Measurements from ENCODE around the gene GRIA1. TPM values are rescaled to one million over a fixed set of nuclear protein-coding genes. Genes with fewer than 3 reads are reported as not detected.

GRIA1 gene
- total and polyA plus RNA-seq, 8 donors = 2.9 to 20.2 (median 11.2) TPM

DNA sequence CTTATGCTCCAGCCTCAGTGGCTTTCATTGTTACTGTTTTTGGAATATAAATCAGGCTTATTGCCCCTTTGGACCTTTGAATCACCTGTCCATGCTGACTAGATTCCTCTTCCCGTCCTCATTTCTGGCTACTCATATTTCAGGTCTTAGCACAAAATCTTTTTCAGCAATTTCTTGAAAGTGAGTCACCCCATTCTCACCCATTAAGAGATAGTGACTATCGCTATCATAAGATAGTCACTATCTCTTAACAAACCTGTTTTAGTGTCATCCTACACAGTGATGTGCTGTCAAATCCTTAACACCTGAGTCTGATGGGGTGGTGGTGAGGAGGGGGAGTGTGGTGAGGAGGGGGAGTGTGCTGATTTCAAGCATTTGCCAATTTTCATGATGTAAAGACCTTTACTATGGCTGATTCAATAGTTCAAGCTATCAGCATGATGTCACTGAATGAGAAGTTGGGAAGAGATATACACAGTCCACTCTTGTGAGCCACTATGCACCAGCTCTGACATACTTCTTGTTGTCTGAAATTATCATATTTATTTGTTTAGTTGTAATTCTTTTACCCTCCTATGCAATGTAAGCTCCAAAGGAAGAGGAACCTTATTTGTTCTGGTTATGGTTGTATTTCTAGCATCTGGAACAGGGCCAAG, 95.3 kb downstream of the GRIA1 start:
- Histone ChIP-seq H3K36me3 (no peaks in the 10 kb centered on the region), H3K9me3 (no peaks in the 10 kb centered on the region), H3K4me1 (no peaks in the 10 kb centered on the region), H3K27ac (no peak overlapping the region), H3K27me3 (no peaks in the 10 kb centered on the region), H3K4me3 (no peak overlapping the region)
- TF ChIP-seq, protein P1, sequence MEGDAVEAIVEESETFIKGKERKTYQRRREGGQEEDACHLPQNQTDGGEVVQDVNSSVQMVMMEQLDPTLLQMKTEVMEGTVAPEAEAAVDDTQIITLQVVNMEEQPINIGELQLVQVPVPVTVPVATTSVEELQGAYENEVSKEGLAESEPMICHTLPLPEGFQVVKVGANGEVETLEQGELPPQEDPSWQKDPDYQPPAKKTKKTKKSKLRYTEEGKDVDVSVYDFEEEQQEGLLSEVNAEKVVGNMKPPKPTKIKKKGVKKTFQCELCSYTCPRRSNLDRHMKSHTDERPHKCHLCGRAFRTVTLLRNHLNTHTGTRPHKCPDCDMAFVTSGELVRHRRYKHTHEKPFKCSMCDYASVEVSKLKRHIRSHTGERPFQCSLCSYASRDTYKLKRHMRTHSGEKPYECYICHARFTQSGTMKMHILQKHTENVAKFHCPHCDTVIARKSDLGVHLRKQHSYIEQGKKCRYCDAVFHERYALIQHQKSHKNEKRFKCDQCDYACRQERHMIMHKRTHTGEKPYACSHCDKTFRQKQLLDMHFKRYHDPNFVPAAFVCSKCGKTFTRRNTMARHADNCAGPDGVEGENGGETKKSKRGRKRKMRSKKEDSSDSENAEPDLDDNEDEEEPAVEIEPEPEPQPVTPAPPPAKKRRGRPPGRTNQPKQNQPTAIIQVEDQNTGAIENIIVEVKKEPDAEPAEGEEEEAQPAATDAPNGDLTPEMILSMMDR (IDR thresholded peaks at IDR 0.05) = no peak
- ATAC-seq = no peak
- intact Hi-C loops (cut with DNase I) = no loop called here
- DNase-seq = no peak

DNA sequence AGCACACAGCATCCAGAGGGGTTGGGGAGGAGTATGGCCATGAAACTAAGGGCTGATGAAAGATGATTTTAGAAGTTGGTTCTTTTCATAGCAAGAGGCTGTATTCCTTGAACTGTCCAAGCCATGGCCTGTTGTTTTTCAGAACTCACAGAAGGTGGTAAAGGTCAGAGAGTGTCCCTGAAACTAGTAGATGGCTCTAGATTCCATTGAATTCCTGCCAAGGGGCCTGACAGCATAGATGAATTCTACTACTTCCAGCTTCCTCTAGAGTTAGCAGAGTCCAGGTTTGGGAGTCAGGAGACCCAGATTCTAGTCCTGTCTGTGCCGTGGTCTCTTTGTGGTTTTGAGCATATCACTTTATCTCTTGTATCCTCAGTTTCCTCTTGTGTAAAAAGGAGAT, 101.6 kb downstream of the GRIA1 start:
- no peak overlapping the region for H3K4me3 ChIP-seq
- H3K36me3 ChIP-seq = no peaks in the 10 kb centered on the region
- TF ChIP-seq, protein P1 (IDR thresholded peaks at IDR 0.05) = no peak
- no peaks in the 10 kb centered on the region for H3K9me3 ChIP-seq
- H3K4me1 ChIP-seq = no peaks in the 10 kb centered on the region
- no peaks in the 10 kb centered on the region for H3K27me3 ChIP-seq
- intact Hi-C loops (cut with DNase I) = no loop called here
- DNase-seq (no peak), ATAC-seq (no peak)
- H3K27ac ChIP-seq = no peak overlapping the region

DNA sequence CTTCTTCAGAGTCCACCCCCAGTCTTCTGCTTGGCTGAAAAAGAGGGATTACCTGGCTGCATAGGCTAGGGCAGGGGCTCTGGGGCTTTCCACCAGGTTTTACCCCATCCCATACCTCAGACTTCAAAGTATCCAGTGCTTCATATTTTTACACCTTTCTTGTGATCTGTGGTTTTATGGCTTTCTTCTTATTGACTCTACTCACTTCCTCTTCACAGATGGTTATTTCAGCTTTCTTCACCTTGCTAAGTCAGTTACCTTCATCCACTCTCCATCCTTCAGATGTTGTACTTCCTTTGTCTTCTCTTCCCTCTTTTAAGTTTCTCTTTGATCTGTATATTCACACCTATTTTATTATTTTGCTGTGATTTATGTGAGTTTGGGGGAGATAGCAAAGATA, 104.3 kb downstream of the GRIA1 start:
- DNase-seq (no peak), ATAC-seq (no peak)
- intact Hi-C loops (cut with DNase I) = no loop called here
- TF ChIP-seq, protein P1 (IDR thresholded peaks at IDR 0.05) = no peak
- H3K4me3 ChIP-seq = no peak overlapping the region
- no peak overlapping the region for H3K27ac ChIP-seq
- no peaks in the 10 kb centered on the region for H3K9me3 ChIP-seq
- no peaks in the 10 kb centered on the region for H3K27me3 ChIP-seq
- no peaks in the 10 kb centered on the region for H3K36me3 ChIP-seq
- no peaks in the 10 kb centered on the region for H3K4me1 ChIP-seq

DNA sequence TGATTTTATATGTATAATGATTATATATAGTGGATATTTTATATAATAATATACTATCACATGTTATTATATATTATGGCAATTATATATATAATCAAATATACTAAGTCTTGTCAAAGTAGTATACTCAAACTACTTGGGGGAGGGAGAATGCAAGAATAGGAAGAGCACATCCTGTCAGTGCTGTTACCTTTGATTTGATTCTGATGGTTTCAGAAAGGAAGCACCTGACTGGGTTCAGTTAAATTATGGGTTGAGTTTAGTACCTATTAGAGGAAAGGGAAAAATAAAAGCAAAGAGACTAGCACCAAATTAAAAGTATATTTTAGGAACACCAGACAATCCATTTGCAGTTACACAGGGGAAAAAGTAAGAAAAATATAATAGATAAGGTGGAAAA, 107.6 kb downstream of the GRIA1 start:
- TF ChIP-seq, protein P1 (IDR thresholded peaks at IDR 0.05) = no peak
- Histone ChIP-seq H3K27me3 (no peaks in the 10 kb centered on the region), H3K27ac (no peak overlapping the region), H3K9me3 (no peaks in the 10 kb centered on the region), H3K4me3 (no peak overlapping the region), H3K36me3 (no peaks in the 10 kb centered on the region), H3K4me1 (no peaks in the 10 kb centered on the region)
- DNase-seq = no peak
- intact Hi-C loops (cut with DNase I) = no loop called here
- no peak for ATAC-seq

DNA sequence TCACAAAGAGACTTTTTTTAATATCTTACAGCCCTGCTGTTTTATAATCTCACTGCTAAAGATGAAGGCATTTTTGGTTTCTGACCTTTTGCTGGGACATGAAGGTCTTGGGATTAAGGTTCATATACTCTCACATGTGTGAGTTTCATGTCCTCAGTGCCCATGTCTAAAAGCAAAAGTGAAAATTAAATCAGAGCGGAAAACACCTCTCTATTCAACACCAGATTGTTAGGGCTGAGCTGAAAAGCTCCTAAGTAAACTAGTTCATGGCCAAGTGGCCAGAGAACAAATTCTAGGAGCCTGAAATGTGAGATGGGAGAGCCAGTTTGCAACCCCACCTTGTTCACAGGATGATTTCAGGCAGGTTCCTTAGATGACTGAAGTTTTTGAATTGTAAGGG, 110.9 kb downstream of the GRIA1 start:
- H3K27me3 ChIP-seq = no peaks in the 10 kb centered on the region
- intact Hi-C loops (cut with DNase I) = no loop called here
- no peaks in the 10 kb centered on the region for H3K4me1 ChIP-seq
- H3K9me3 ChIP-seq = no peaks in the 10 kb centered on the region
- no peak overlapping the region for H3K27ac ChIP-seq
- H3K4me3 ChIP-seq = no peak overlapping the region
- peak; percentile 93 for ATAC-seq
- H3K36me3 ChIP-seq = no peaks in the 10 kb centered on the region
- TF ChIP-seq, protein P1 (IDR thresholded peaks at IDR 0.05) = no peak
- DNase-seq = peak in 1 of 4 donors; percentile 3
